Measurements from ENCODE around the gene MINDY3.
A peak's percentile ranks its signal among the peaks of the same experiment; 100 is the strongest.

MINDY3 gene

GRCh38 chr10:15754937-15755336 lies 105.4 kb downstream of the MINDY3 start:
- ChIA-PET CTCF (interaction anchor here (1.0 kb wide), 1 partner anchor 10 kb away, joined by 3 read pairs; no protein-coding TSS in a partner anchor), POLR2A (no interaction called here)
- TF ChIP-seq ZNF384 (IDR thresholded peaks at IDR 0.05) (no peak), ARNT (IDR thresholded peaks at IDR 0.05) (no peak), PKNOX1 (IDR thresholded peaks at IDR 0.05) (no peak), LEF1 (IDR thresholded peaks at IDR 0.05; ENCODE audit: borderline replicate concordance) (no peak), ELF4 (IDR thresholded peaks at IDR 0.05) (no peak)
- no peak for DNase-seq (ENCODE audit: extremely low spot score)

- DNase-seq (ENCODE audit: extremely low spot score): no peak
- no peak for TF ChIP-seq FOXK2 (IDR thresholded peaks at IDR 0.05)
- no peak for TF ChIP-seq NFRKB (IDR thresholded peaks at IDR 0.05)
- TF ChIP-seq CTBP1 (IDR thresholded peaks at IDR 0.05; ENCODE audit: borderline replicate concordance): no peak
- no peak for TF ChIP-seq L3MBTL2 (conservative IDR thresholded peaks at IDR 0.05)
- no peak for TF ChIP-seq PKNOX1 (IDR thresholded peaks at IDR 0.05)
- TF ChIP-seq LEF1 (IDR thresholded peaks at IDR 0.05; ENCODE audit: borderline replicate concordance): no peak
- TF ChIP-seq SP1 (IDR thresholded peaks at IDR 0.05): no peak
- TF ChIP-seq TARDBP (IDR thresholded peaks at IDR 0.05): no peak
- TF ChIP-seq FOXM1 (IDR thresholded peaks at IDR 0.05; ENCODE audit: borderline replicate concordance): no peak
- TF ChIP-seq ZNF384 (IDR thresholded peaks at IDR 0.05): no peak
- no peak for TF ChIP-seq FOXA1 (IDR thresholded peaks at IDR 0.05)
- no peak for TF ChIP-seq BHLHE40 (IDR thresholded peaks at IDR 0.05; ENCODE audit: borderline replicate concordance)
- TF ChIP-seq ARNT (IDR thresholded peaks at IDR 0.05): no peak
- no peak for TF ChIP-seq SUZ12 (IDR thresholded peaks at IDR 0.05)
- TF ChIP-seq HDGF (IDR thresholded peaks at IDR 0.05; ENCODE audit: borderline replicate concordance): no peak
- ChIA-PET CTCF (no interaction called here), POLR2A (no interaction called here)
Measured at GRCh38 chr10:15751046-15751445, 109.3 kb downstream of the MINDY3 start.

- no peak for DNase-seq (ENCODE audit: extremely low spot score)
- TF ChIP-seq FOXK2 (IDR thresholded peaks at IDR 0.05) (no peak), CTBP1 (IDR thresholded peaks at IDR 0.05; ENCODE audit: borderline replicate concordance) (no peak), NFRKB (IDR thresholded peaks at IDR 0.05) (no peak), SP1 (IDR thresholded peaks at IDR 0.05) (no peak), LEF1 (IDR thresholded peaks at IDR 0.05; ENCODE audit: borderline replicate concordance) (no peak), FOXM1 (IDR thresholded peaks at IDR 0.05; ENCODE audit: borderline replicate concordance) (no peak), HDGF (IDR thresholded peaks at IDR 0.05; ENCODE audit: borderline replicate concordance) (no peak), FOXA1 (IDR thresholded peaks at IDR 0.05) (no peak), ELF4 (IDR thresholded peaks at IDR 0.05) (no peak), ZNF384 (IDR thresholded peaks at IDR 0.05) (no peak), BHLHE40 (IDR thresholded peaks at IDR 0.05; ENCODE audit: borderline replicate concordance) (no peak), L3MBTL2 (conservative IDR thresholded peaks at IDR 0.05) (no peak), TARDBP (IDR thresholded peaks at IDR 0.05) (no peak)
- ChIA-PET POLR2A (no interaction called here), CTCF (no interaction called here)
Measured at GRCh38 chr10:15748126-15748525, 112.2 kb downstream of the MINDY3 start.

- no peak for DNase-seq (ENCODE audit: extremely low spot score)
- ChIA-PET POLR2A (no interaction called here), CTCF (no interaction called here)
- no peak for TF ChIP-seq LEF1 (IDR thresholded peaks at IDR 0.05; ENCODE audit: borderline replicate concordance)
Measured at GRCh38 chr10:15747632-15748031, 112.7 kb downstream of the MINDY3 start.

- no peak for DNase-seq (ENCODE audit: extremely low spot score)
- CTCF ChIA-PET: no interaction called here
- POLR2A ChIA-PET: no interaction called here
- TF ChIP-seq L3MBTL2 (conservative IDR thresholded peaks at IDR 0.05) (no peak), BHLHE40 (IDR thresholded peaks at IDR 0.05; ENCODE audit: borderline replicate concordance) (no peak), SP1 (IDR thresholded peaks at IDR 0.05) (no peak), NFRKB (IDR thresholded peaks at IDR 0.05) (no peak), ELF4 (IDR thresholded peaks at IDR 0.05) (no peak)
Measured at GRCh38 chr10:15745751-15746150, 114.6 kb downstream of the MINDY3 start.

- CTCF ChIA-PET: interaction anchor here (0.5 to 0.7 kb wide), 2 partner anchors 11 to 215 kb away, joined by 3 to 4 read pairs; no protein-coding TSS in a partner anchor
- DNase-seq (ENCODE audit: extremely low spot score): peak; percentile 70
- TF ChIP-seq NFRKB (IDR thresholded peaks at IDR 0.05) (no peak), FOXM1 (IDR thresholded peaks at IDR 0.05; ENCODE audit: borderline replicate concordance) (no peak), TARDBP (IDR thresholded peaks at IDR 0.05) (no peak), FOXA1 (IDR thresholded peaks at IDR 0.05) (no peak), SUZ12 (IDR thresholded peaks at IDR 0.05) (no peak), ARNT (IDR thresholded peaks at IDR 0.05) (no peak), LEF1 (IDR thresholded peaks at IDR 0.05; ENCODE audit: borderline replicate concordance) (no peak), PKNOX1 (IDR thresholded peaks at IDR 0.05) (no peak; the same call in 1 of the 2 replicates), ELF4 (IDR thresholded peaks at IDR 0.05) (no peak), CTBP1 (IDR thresholded peaks at IDR 0.05; ENCODE audit: borderline replicate concordance) (no peak), BHLHE40 (IDR thresholded peaks at IDR 0.05; ENCODE audit: borderline replicate concordance) (no peak)
- POLR2A ChIA-PET: no interaction called here
Measured at GRCh38 chr10:15744217-15744865, 116.0 kb downstream of the MINDY3 start.

GRCh38 chr10:15743443-15743842 lies 116.9 kb downstream of the MINDY3 start:
- ChIA-PET CTCF (no interaction called here), POLR2A (no interaction called here)
- DNase-seq (ENCODE audit: extremely low spot score): no peak
- TF ChIP-seq ARNT (IDR thresholded peaks at IDR 0.05) (no peak), SP1 (IDR thresholded peaks at IDR 0.05) (no peak), BHLHE40 (IDR thresholded peaks at IDR 0.05; ENCODE audit: borderline replicate concordance) (no peak), L3MBTL2 (conservative IDR thresholded peaks at IDR 0.05) (no peak), ZNF384 (IDR thresholded peaks at IDR 0.05) (no peak), NFRKB (IDR thresholded peaks at IDR 0.05) (no peak), CTBP1 (IDR thresholded peaks at IDR 0.05; ENCODE audit: borderline replicate concordance) (no peak), FOXM1 (IDR thresholded peaks at IDR 0.05; ENCODE audit: borderline replicate concordance) (no peak), PKNOX1 (IDR thresholded peaks at IDR 0.05) (no peak), SUZ12 (IDR thresholded peaks at IDR 0.05) (no peak), FOXK2 (IDR thresholded peaks at IDR 0.05) (no peak), TARDBP (IDR thresholded peaks at IDR 0.05) (no peak), LEF1 (IDR thresholded peaks at IDR 0.05; ENCODE audit: borderline replicate concordance) (no peak), HDGF (IDR thresholded peaks at IDR 0.05; ENCODE audit: borderline replicate concordance) (no peak), ELF4 (IDR thresholded peaks at IDR 0.05) (no peak), FOXA1 (IDR thresholded peaks at IDR 0.05) (no peak)
